Measurements from ENCODE around the gene SERGEF.

The SERGEF gene

GRCh38 chr11:17828311-17828751 lies 184.5 kb downstream of the SERGEF start:
- Histone ChIP-seq H3K27ac (ENCODE audit: low read depth, low read length) (no peak overlapping the region), H3K4me2 (ENCODE audit: low read length) (no peak overlapping the region), H3K27me3 (ENCODE audit: control insufficient read depth, low read length) (no peaks in the 10 kb centered on the region), H3K9me3 (ENCODE audit: control insufficient read depth, insufficient read depth, low read length) (no peaks in the 10 kb centered on the region), H3K9me2 (replicated peaks; ENCODE audit: control insufficient read depth, low read length) (no peaks in the 10 kb centered on the region), H3K4me3 (ENCODE audit: low read length) (no peak overlapping the region), H3K79me2 (ENCODE audit: control insufficient read depth, low read length) (no peaks in the 10 kb centered on the region), H4K20me1 (ENCODE audit: control insufficient read depth, insufficient read depth, low read depth, low read length) (peaks cover 3% of the 10 kb centered on the region; the same call in 1 of the 2 replicates), H3K4me1 (ENCODE audit: control insufficient read depth, low read length) (no peaks in the 10 kb centered on the region), H3K36me3 (ENCODE audit: control insufficient read depth, low read length) (no peaks in the 10 kb centered on the region), H3F3A (ENCODE audit: control insufficient read depth, insufficient read depth) (no peaks in the 10 kb centered on the region)
- TF ChIP-seq CTCF (IDR thresholded peaks at IDR 0.05; ENCODE audit: low read depth, low read length, poor library complexity, severe bottlenecking) (no peak), EZH2phosphoT487 (IDR thresholded peaks at IDR 0.05; ENCODE audit: borderline replicate concordance, low read length) (no peak)

GRCh38 chr11:17827006-17827405 lies 185.8 kb downstream of the SERGEF start:
- no peaks in the 10 kb centered on the region for H3K36me3 ChIP-seq (ENCODE audit: control insufficient read depth, low read length)
- H3K4me2 ChIP-seq (ENCODE audit: low read length), result no peak overlapping the region
- no peaks in the 10 kb centered on the region for H3F3A ChIP-seq (ENCODE audit: control insufficient read depth, insufficient read depth)
- TF ChIP-seq EZH2phosphoT487 (IDR thresholded peaks at IDR 0.05; ENCODE audit: borderline replicate concordance, low read length) (no peak), CTCF (IDR thresholded peaks at IDR 0.05; ENCODE audit: low read depth, low read length, poor library complexity, severe bottlenecking) (peak; percentile 15)
- H3K79me2 ChIP-seq (ENCODE audit: control insufficient read depth, low read length), result no peaks in the 10 kb centered on the region
- no peak overlapping the region for H3K27ac ChIP-seq (ENCODE audit: low read depth, low read length)
- H3K4me1 ChIP-seq (ENCODE audit: control insufficient read depth, low read length), result no peaks in the 10 kb centered on the region
- H3K4me3 ChIP-seq (ENCODE audit: low read length), result no peak overlapping the region
- H3K9me2 ChIP-seq (replicated peaks; ENCODE audit: control insufficient read depth, low read length), result no peaks in the 10 kb centered on the region
- H4K20me1 ChIP-seq (ENCODE audit: control insufficient read depth, insufficient read depth, low read depth, low read length), result peaks cover 3% of the 10 kb centered on the region; the same call in 1 of the 2 replicates
- H3K27me3 ChIP-seq (ENCODE audit: control insufficient read depth, low read length), result no peaks in the 10 kb centered on the region
- H3K9me3 ChIP-seq (ENCODE audit: control insufficient read depth, insufficient read depth, low read length), result no peaks in the 10 kb centered on the region

- H3K79me2 ChIP-seq (ENCODE audit: control insufficient read depth, low read length), result no peaks in the 10 kb centered on the region
- no peaks in the 10 kb centered on the region for H3K9me2 ChIP-seq (replicated peaks; ENCODE audit: control insufficient read depth, low read length)
- H3K9me3 ChIP-seq (ENCODE audit: control insufficient read depth, insufficient read depth, low read length), result no peaks in the 10 kb centered on the region
- H3K4me3 ChIP-seq (ENCODE audit: low read length), result no peak overlapping the region
- no peaks in the 10 kb centered on the region for H3K27me3 ChIP-seq (ENCODE audit: control insufficient read depth, low read length)
- H3K27ac ChIP-seq (ENCODE audit: low read depth, low read length), result no peak overlapping the region
- H3K4me1 ChIP-seq (ENCODE audit: control insufficient read depth, low read length), result no peaks in the 10 kb centered on the region
- H3K36me3 ChIP-seq (ENCODE audit: control insufficient read depth, low read length), result no peaks in the 10 kb centered on the region
- peaks cover 3% of the 10 kb centered on the region; the same call in 1 of the 2 replicates for H4K20me1 ChIP-seq (ENCODE audit: control insufficient read depth, insufficient read depth, low read depth, low read length)
- TF ChIP-seq EZH2phosphoT487 (IDR thresholded peaks at IDR 0.05; ENCODE audit: borderline replicate concordance, low read length) (no peak), CTCF (IDR thresholded peaks at IDR 0.05; ENCODE audit: low read depth, low read length, poor library complexity, severe bottlenecking) (no peak)
- no peak overlapping the region for H3K4me2 ChIP-seq (ENCODE audit: low read length)
- no peaks in the 10 kb centered on the region for H3F3A ChIP-seq (ENCODE audit: control insufficient read depth, insufficient read depth)
Measured at GRCh38 chr11:17822401-17822781, 190.5 kb downstream of the SERGEF start.
